Neuronal stem cell (in vitro differentiated cells): ENCODE measurements around the gene CDSN.

ENCODE experiments used
- DNase-seq: peaks from one replicate; pipeline ENCODE4 v3.0.0-alpha.2; 2013; ENCODE audit warnings: low spot score
- H2AFZ ChIP-seq: one replicate; pipeline ENCODE4 v1.6.1; 2013; ENCODE audit warnings: mild to moderate bottlenecking, low read length, inconsistent platforms
- H2AK5ac ChIP-seq: 2 replicates; pipeline ENCODE4 v1.6.1; 2013; ENCODE audit warnings: low read depth, mild to moderate bottlenecking, inconsistent platforms, low read length, moderate library complexity, mixed read lengths
- H2BK120ac ChIP-seq: 2 replicates; pipeline ENCODE4 v1.6.1; 2013; ENCODE audit warnings: low read depth, mild to moderate bottlenecking, inconsistent platforms, low read length, moderate library complexity, mixed read lengths
- H2BK12ac ChIP-seq: one replicate; pipeline ENCODE4 v1.6.1; 2013; ENCODE audit warnings: low read length, inconsistent platforms
- H2BK15ac ChIP-seq: 2 replicates; pipeline ENCODE4 v1.6.1; 2013; ENCODE audit warnings: mild to moderate bottlenecking, low read length, inconsistent platforms, mixed read lengths
- H2BK5ac ChIP-seq: one replicate; pipeline ENCODE4 v1.6.1; 2013; ENCODE audit warnings: inconsistent platforms, mild to moderate bottlenecking, low read length, moderate library complexity
- H3K14ac ChIP-seq: one replicate; pipeline ENCODE4 v1.6.1; 2013; ENCODE audit warnings: low read length, inconsistent platforms
- H3K18ac ChIP-seq: 2 replicates; pipeline ENCODE4 v1.6.1; 2013; ENCODE audit warnings: low read length, inconsistent platforms
- H3K23ac ChIP-seq: 2 replicates; pipeline ENCODE4 v1.6.1; 2013; ENCODE audit warnings: low read depth, mild to moderate bottlenecking, mixed read lengths, low read length, inconsistent platforms; ENCODE audit not compliant: poor library complexity
- H3K27ac ChIP-seq: replicated peaks from 3 replicates; pipeline ENCODE4 v1.5.1; 2013; ENCODE audit warnings: low read length, inconsistent platforms
- H3K27me3 ChIP-seq, 3 experiments: 2 replicates each; pipeline ENCODE4 v1.6.1; 2013; ENCODE audit warnings: low read length in 3 of 3, mild to moderate bottlenecking in 2 of 3, inconsistent platforms in 1 of 3, low read depth in 1 of 3, mixed read lengths in 1 of 3, moderate library complexity in 1 of 3; ENCODE audit not compliant: control insufficient read depth in 3 of 3, insufficient read depth in 3 of 3
- H3K36me3 ChIP-seq, 2 donors: replicated peaks in 1 of 2; 2 replicates each; pipeline ENCODE4 v1.6.1; 2013; ENCODE audit warnings: low read length in 2 of 2; ENCODE audit not compliant: control insufficient read depth in 2 of 2, insufficient read depth in 2 of 2
- H3K4ac ChIP-seq: 2 replicates; pipeline ENCODE4 v1.6.1; 2013; ENCODE audit warnings: inconsistent platforms, mild to moderate bottlenecking, low read length, moderate library complexity
- H3K4me1 ChIP-seq, 2 donors: 1 replicate in 1 of 2; 2 replicates in 1 of 2; pipeline ENCODE4 v1.6.1; 2013; ENCODE audit warnings: low read length in 2 of 2, low read depth in 1 of 2; ENCODE audit not compliant: control insufficient read depth in 2 of 2, insufficient read depth in 1 of 2
- H3K4me2 ChIP-seq: one replicate; pipeline ENCODE4 v1.6.1; 2013; ENCODE audit warnings: mild to moderate bottlenecking, low read length, inconsistent platforms; ENCODE audit not compliant: insufficient read depth, poor library complexity, severe bottlenecking
- H3K4me3 ChIP-seq, 2 donors: 2 replicates each; pipeline ENCODE4 v1.5.1; 2013; ENCODE audit warnings: low read length in 2 of 2, mild to moderate bottlenecking in 2 of 2, inconsistent platforms in 1 of 2, moderate library complexity in 1 of 2
- H3K79me1 ChIP-seq: one replicate; pipeline ENCODE4 v1.6.1; 2013; ENCODE audit warnings: low read depth, mild to moderate bottlenecking, inconsistent platforms, low read length, moderate library complexity
- H3K9ac ChIP-seq: one replicate; pipeline ENCODE4 v1.6.1; 2013; ENCODE audit warnings: mild to moderate bottlenecking, low read depth, low read length, inconsistent platforms; ENCODE audit not compliant: poor library complexity
- H3K9me3 ChIP-seq, 2 donors: replicated peaks in 1 of 2; 2 replicates each; pipeline versions ENCODE3 to v1.6.1; 2013; ENCODE audit warnings: low read length in 2 of 2, mild to moderate bottlenecking in 2 of 2, inconsistent platforms in 1 of 2, low read depth in 1 of 2, mixed read lengths in 1 of 2, moderate library complexity in 1 of 2; ENCODE audit not compliant: control insufficient read depth in 2 of 2, insufficient read depth in 1 of 2
- H4K8ac ChIP-seq: one replicate; pipeline ENCODE4 v1.6.1; 2013; ENCODE audit warnings: low read depth, mild to moderate bottlenecking, inconsistent platforms, low read length, moderate library complexity
- H4K91ac ChIP-seq: one replicate; pipeline ENCODE4 v1.6.1; 2013; ENCODE audit warnings: low read length, low read depth, mild to moderate bottlenecking, inconsistent platforms; ENCODE audit not compliant: poor library complexity
- WGBS, 2 donors: extraction: QIAGEN DNeasy Blood & Tissue Kit; methylation state at CpG; one replicate each; pipeline ENCODE4 v1.1.7; 2013; ENCODE audit warnings: missing lambda C conversion rate in 2 of 2, mixed read lengths in 1 of 2; ENCODE audit not compliant: insufficient read length in 2 of 2, insufficient replicate concordance in 1 of 2; ENCODE audit errors: extremely low coverage in 2 of 2; 5-methylcytosine and 5-hydroxymethylcytosine counted together

CDSN gene

DNA sequence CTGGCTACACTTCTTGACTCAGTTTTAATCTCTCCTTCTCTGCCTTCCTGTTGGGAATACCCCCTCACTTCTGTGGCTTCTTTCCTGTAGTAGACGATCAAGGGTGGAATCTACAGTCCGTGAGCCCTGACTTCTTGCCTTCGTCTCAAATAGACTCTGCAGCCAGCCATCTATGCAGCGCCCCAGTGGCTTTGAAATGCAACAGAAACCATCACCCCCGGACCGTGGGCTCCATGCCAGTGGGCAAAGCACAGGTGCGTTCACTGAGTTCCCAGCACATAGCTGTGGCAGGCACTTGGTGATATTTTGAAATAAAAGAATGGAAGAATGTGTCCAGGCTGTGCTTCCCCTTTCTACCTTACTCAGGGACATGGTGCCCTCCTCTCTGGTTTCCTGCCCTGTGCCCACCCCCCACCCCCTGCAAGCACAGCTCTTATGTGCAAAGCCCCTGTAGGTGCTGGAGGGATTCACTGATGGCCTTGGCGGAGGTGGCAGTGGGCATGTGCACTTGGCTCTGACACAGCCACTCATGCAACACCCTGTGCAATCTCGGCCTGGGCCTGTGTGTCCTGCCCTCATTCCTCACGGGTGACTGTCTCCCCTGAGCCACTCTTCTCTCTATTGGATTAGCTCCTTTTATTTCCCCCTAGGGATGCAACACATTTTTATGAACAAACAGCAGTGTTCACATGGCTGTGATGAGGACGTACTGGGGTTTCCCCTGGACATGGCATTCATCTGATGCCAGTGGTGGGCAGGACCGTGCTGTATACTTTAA is 5.5 kb upstream of the CDSN start:
- Histone ChIP-seq H3K23ac (no peak overlapping the region), H2AK5ac (no peak overlapping the region), H3K27ac (no peak overlapping the region), H4K91ac (no peak overlapping the region), H3K9ac (no peak overlapping the region), H2BK120ac (no peak overlapping the region), H4K8ac (no peak overlapping the region), H3K14ac (no peak overlapping the region), H2AFZ (no peak overlapping the region), H2BK15ac (no peak overlapping the region), H3K18ac (no peak overlapping the region), H3K36me3 (no peaks in the 10 kb centered on the region), H3K4me2 (no peak overlapping the region), H3K27me3 (peaks cover 0 to 29% (median 0%) of the 10 kb centered on the region in 3 experiments), H3K4ac (no peak overlapping the region), H2BK5ac (no peak overlapping the region), H3K4me1 (peaks cover 3 to 14% of the 10 kb centered on the region in 2 donors), H3K4me3 (no peak overlapping the region), H3K79me1 (no peaks in the 10 kb centered on the region), H3K9me3 (no peaks in the 10 kb centered on the region), H2BK12ac (no peak overlapping the region)
- WGBS, 2 donors: no CpG with 5 or more reads among the region's 12 CpGs
- no peak for DNase-seq

GRCh38 chr6:31125162-31125561 is 4.9 kb upstream of the CDSN start:
- no peak overlapping the region for H3K4me2 ChIP-seq
- H3K36me3 ChIP-seq: no peaks in the 10 kb centered on the region
- no peak overlapping the region for H3K4ac ChIP-seq
- WGBS, 2 donors: no CpG with 5 or more reads among the region's 8 CpGs
- H3K23ac ChIP-seq: no peak overlapping the region
- peak overlapping the region; percentile 67 for H3K18ac ChIP-seq
- H2BK5ac ChIP-seq: no peak overlapping the region
- H3K14ac ChIP-seq: no peak overlapping the region
- H2AFZ ChIP-seq: peak overlapping the region; percentile 75
- H2BK15ac ChIP-seq: no peak overlapping the region
- H2BK12ac ChIP-seq: no peak overlapping the region
- H3K4me1 ChIP-seq: peaks cover 3 to 14% of the 10 kb centered on the region in 2 donors
- H4K91ac ChIP-seq: no peak overlapping the region
- H3K27me3 ChIP-seq: peaks cover 0 to 32% (median 0%) of the 10 kb centered on the region in 3 experiments
- H3K27ac ChIP-seq: no peak overlapping the region
- DNase-seq: no peak
- no peak overlapping the region for H3K4me3 ChIP-seq
- no peak overlapping the region for H4K8ac ChIP-seq
- no peak overlapping the region for H2BK120ac ChIP-seq
- H3K9me3 ChIP-seq: no peaks in the 10 kb centered on the region
- H2AK5ac ChIP-seq: peak overlapping the region; percentile 54
- H3K79me1 ChIP-seq: no peaks in the 10 kb centered on the region
- H3K9ac ChIP-seq: no peak overlapping the region

- Histone ChIP-seq H2BK15ac (no peak overlapping the region), H4K8ac (no peak overlapping the region), H3K4me1 (peaks cover 3 to 14% of the 10 kb centered on the region in 2 donors), H3K23ac (peak overlapping the region; percentile 44), H3K18ac (no peak overlapping the region), H2BK12ac (no peak overlapping the region), H2BK120ac (no peak overlapping the region), H3K36me3 (no peaks in the 10 kb centered on the region), H4K91ac (no peak overlapping the region), H3K4me2 (no peak overlapping the region), H3K79me1 (no peaks in the 10 kb centered on the region), H3K27me3 (peaks cover 0 to 24% (median 0%) of the 10 kb centered on the region in 3 experiments), H3K9me3 (no peaks in the 10 kb centered on the region), H2BK5ac (peak overlapping the region; percentile 20), H3K9ac (no peak overlapping the region), H3K4ac (no peak overlapping the region), H3K14ac (no peak overlapping the region), H2AK5ac (peak overlapping the region; percentile 24), H3K4me3 (peak overlapping the region in 1 of 2 donors; percentile 18), H3K27ac (no peak overlapping the region), H2AFZ (no peak overlapping the region)
- WGBS, 2 donors: no CpG with 5 or more reads among the region's 16 CpGs
- no peak for DNase-seq
These were observed 2.8 kb upstream of the CDSN start for GRCh38 chr6:31122791-31123706.
